K562 (cell line): Measurements from ENCODE around the gene ITGB6. TPM values are rescaled to one million over a fixed set of nuclear protein-coding genes. Genes with fewer than 3 reads are reported as not detected.

ENCODE experiments used
- ATAC-seq: fragments of 200-7000 bp; cut with Tn5 transposase; 3 replicates; pipeline ENCODE4 v1.9.1; 2020; ENCODE audit warnings: moderate library complexity
- BruUV-seq: library from RNA; stranded (reverse); fragments of 400-500 nt; replicated peaks from 2 replicates; lab custom pipeline; 2021; lab: Mats Ljungman, UMichigan
- CTCF ChIA-PET: fragments of 300-600 bp; formaldehyde crosslinking; extraction: SDS; loops from one replicate; lab custom pipeline; 2021; ENCODE audit warnings: low intra/inter-chr PET ratio; lab: Yijun Ruan, JAX
- POLR2A ChIA-PET: fragments of 300-600, 350-650 bp; sonication (Branson Sonifier 250); formaldehyde crosslinking; extraction: SDS; loops from one replicate; lab custom pipeline; 2021; ENCODE audit warnings: antibody characterized with exemption, inconsistent platforms; lab: Yijun Ruan, JAX
- DNase-seq, 4 experiments: peaks; one replicate each; pipeline versions ENCODE4 v3.0.0 to v3.0.0-alpha.2; 2011 to 2018; ENCODE audit warnings: low spot score in 3 of 4, mixed read lengths in 3 of 4; ENCODE audit errors: extremely low read depth in 1 of 4
- FAIRE-seq: peaks from 2 replicates; lab custom pipeline; 2011; peaks lifted over from hg19 to GRCh38; lab: Jason Lieb, UNC
- H2AFZ ChIP-seq: 2 replicates; pipeline ENCODE4 v1.6.0; 2011; ENCODE audit warnings: low read depth, low read length, control low read depth, inconsistent platforms
- H3K27ac ChIP-seq: fragments of 200-600 bp; 3 replicates; pipeline ENCODE4 v1.8.0; 2011; ENCODE audit warnings: low read depth, mild to moderate bottlenecking, control low read depth, inconsistent platforms, low read length, moderate library complexity, mixed read lengths; ENCODE audit errors: extremely low read depth
- H3K27me3 ChIP-seq, 2 experiments: fragments of 300-600 bp in 1 of 2; 2 replicates in 1 of 2; 3 replicates in 1 of 2; pipeline versions ENCODE4 v1.6.0 to v1.8.0; 2011; ENCODE audit warnings: inconsistent platforms in 2 of 2, low read length in 2 of 2, mild to moderate bottlenecking in 1 of 2, mixed read lengths in 1 of 2, moderate library complexity in 1 of 2; ENCODE audit not compliant: control insufficient read depth in 2 of 2, insufficient read depth in 2 of 2
- H3K36me3 ChIP-seq: fragments of 300-600 bp; 3 replicates; pipeline ENCODE4 v1.8.0; 2011; ENCODE audit warnings: mild to moderate bottlenecking, low read length, inconsistent platforms; ENCODE audit not compliant: control insufficient read depth, insufficient read depth
- H3K4me1 ChIP-seq, 2 experiments: fragments of 200-600 bp in 1 of 2; replicated peaks in 1 of 2; 2 replicates in 1 of 2; 3 replicates in 1 of 2; pipeline versions ENCODE4 v1.5.1 to v1.8.0; 2011; ENCODE audit warnings: inconsistent platforms in 2 of 2, low read length in 2 of 2, mild to moderate bottlenecking in 1 of 2, mixed read lengths in 1 of 2, moderate library complexity in 1 of 2; ENCODE audit not compliant: control insufficient read depth in 2 of 2, insufficient read depth in 2 of 2
- H3K4me2 ChIP-seq: 2 replicates; pipeline ENCODE4 v1.6.1; 2011; ENCODE audit warnings: low read length, control low read depth, inconsistent platforms, mixed read lengths; ENCODE audit not compliant: insufficient read depth
- H3K4me3 ChIP-seq: fragments of 200-600 bp; sonication (generic), shearing (Covaris generic); 2 replicates; pipeline ENCODE4 v1.5.1; 2016; ENCODE audit warnings: control low read depth, inconsistent platforms
- H3K79me2 ChIP-seq: fragments of 200-600 bp; 3 replicates; pipeline ENCODE4 v1.8.0; 2011; ENCODE audit warnings: low read length, inconsistent platforms; ENCODE audit not compliant: control insufficient read depth, insufficient read depth
- H3K9ac ChIP-seq, 2 experiments: 2 replicates each; pipeline versions ENCODE4 v1.6.0 to v1.6.1; 2011; ENCODE audit warnings: low read depth in 2 of 2, low read length in 2 of 2, control low read depth in 1 of 2, inconsistent platforms in 1 of 2, mild to moderate bottlenecking in 1 of 2, mixed read lengths in 1 of 2; ENCODE audit not compliant: insufficient read depth in 1 of 2
- H3K9me1 ChIP-seq: one replicate; pipeline ENCODE4 v1.6.0; 2011; ENCODE audit warnings: inconsistent platforms, mild to moderate bottlenecking, low read length, moderate library complexity; ENCODE audit not compliant: control insufficient read depth, insufficient read depth
- H3K9me3 ChIP-seq: replicated peaks from 2 replicates; pipeline ENCODE4 v1.5.1; 2011; ENCODE audit warnings: low read depth, low read length, inconsistent platforms; ENCODE audit not compliant: control insufficient read depth, insufficient read depth
- H4K20me1 ChIP-seq: replicated peaks from 2 replicates; pipeline ENCODE4 v1.6.1; 2011; ENCODE audit warnings: low read length, inconsistent platforms, mixed read lengths; ENCODE audit not compliant: control insufficient read depth, insufficient read depth
- CHCHD3 ChIP-seq: fragments of 250-450 bp; sonication (Bioruptor Pico); IDR thresholded peaks from 2 replicates; pipeline ENCODE4 v2.1.2; 2022; ENCODE audit warnings: mild to moderate bottlenecking
- GABPB2 ChIP-seq: fragments of 250-450 bp; sonication (Bioruptor Pico); conservative IDR thresholded peaks from 2 replicates; pipeline ENCODE4 v1.5.1; 2021; ENCODE audit warnings: mild to moderate bottlenecking
- MYBL2 ChIP-seq, 2 experiments: fragments of 450-650 bp in 1 of 2; sonication (generic) in 1 of 2; formaldehyde crosslinking in 1 of 2; IDR thresholded peaks; 2 replicates each; pipeline versions ENCODE4 v1.6.1 to v1.8.1; 2017 to 2022; ENCODE audit warnings: borderline replicate concordance in 1 of 2, inconsistent platforms in 1 of 2, low read depth in 1 of 2, mild to moderate bottlenecking in 1 of 2, missing genetic modification reagents in 1 of 2, moderate library complexity in 1 of 2
- MYC ChIP-seq, 2 experiments: fragments of 250-450 bp in 1 of 2; sonication (Bioruptor Pico) in 1 of 2; IDR thresholded peaks; 2 replicates each; pipeline versions ENCODE4 v1.5.1 to v1.6.1; 2012 to 2021; ENCODE audit warnings: low read depth in 2 of 2, borderline replicate concordance in 1 of 2, improper control_type of control experiment in 1 of 2, low read length in 1 of 2, mild to moderate bottlenecking in 1 of 2, moderate library complexity in 1 of 2
- NFIC ChIP-seq: fragments of 450-650 bp; IDR thresholded peaks from 2 replicates; pipeline ENCODE4 v1.6.1; 2017; ENCODE audit warnings: mild to moderate bottlenecking, inconsistent platforms
- XRCC4 ChIP-seq: IDR thresholded peaks from one replicate; pipeline ENCODE4 v1.6.1; 2011; ENCODE audit not compliant: insufficient read depth, insufficient read length; ENCODE audit errors: extremely low read depth
- ZNF57 ChIP-seq: fragments of 450-650 bp; formaldehyde crosslinking; IDR thresholded peaks from 2 replicates; pipeline ENCODE4 v1.4.0; 2020; ENCODE audit warnings: mild to moderate bottlenecking, moderate library complexity
- ZNF707 ChIP-seq: fragments of 250-450 bp; sonication (Bioruptor Pico); conservative IDR thresholded peaks from 2 replicates; pipeline ENCODE4 v1.8.0; 2022; ENCODE audit warnings: inconsistent platforms, mild to moderate bottlenecking, moderate library complexity
- WGBS: fragments of 100-300 bp; shearing (Covaris generic); methylation state at CpG from one replicate; pipeline ENCODE4 v1.1.6; 2016; ENCODE audit warnings: low coverage, mixed read lengths; ENCODE audit not compliant: insufficient coverage; ENCODE audit errors: missing lambda C conversion rate; 5-methylcytosine and 5-hydroxymethylcytosine counted together
- in situ Hi-C: fragments of 300-500 bp; cut with MboI; formaldehyde crosslinking; loops from 4 replicates; pipeline ENCODE4 v1.15.0; 2018; ENCODE audit warnings: inconsistent platforms, mixed read lengths
- intact Hi-C: fragments of 100-400 bp; cut with micrococcal nuclease; formaldehyde crosslinking; loops from 2 replicates; pipeline ENCODE4 v1.14.2; 2022
- polyA plus RNA-seq, 8 experiments: library from polyadenylated mRNA; depleted of rRNA in 4 of 8; stranded (reverse) in 5 of 8; unstranded in 3 of 8; fragments of >200 nt; fragmentation: Nextera tagmentation in 2 of 8; fragmentation: Illumina TruSeq in 1 of 8; extraction: Ambion mirVana in 2 of 8; extraction: Trizol in 1 of 8; gene quantifications; 2 replicates each; pipeline versions ENCODE4 v1.2.1 to v1.2.3, GENCODE V29; 2011 to 2014; ENCODE audit warnings: inconsistent platforms in 1 of 8, missing spikeins in 1 of 8
- total RNA-seq, 7 experiments: library from RNA; depleted of rRNA in 6 of 7; stranded (reverse); fragments of >200 nt in 6 of 7; fragmentation: Illumina TruSeq in 2 of 7; extraction: Trizol in 2 of 7; gene quantifications; 2 replicates each; pipeline versions ENCODE4 v1.2.1 to v1.2.3, GENCODE V29; 2011 to 2021; ENCODE audit warnings: low replicate concordance in 1 of 7

The ITGB6 gene
- total and polyA plus RNA-seq, 9 of the 15 experiments (the other 6 are each of a cell fraction or from before 2014, with no cell fraction given), result 0.18 TPM; not detected in 8

GRCh38 chr2:160241251-160242137 is 41.4 kb upstream of the ITGB6 start:
- Histone ChIP-seq H3K27ac (no peak overlapping the region), H2AFZ (no peak overlapping the region), H3K9me3 (no peaks in the 10 kb centered on the region), H3K36me3 (no peaks in the 10 kb centered on the region), H3K9ac (no peak overlapping the region), H3K9me1 (no peaks in the 10 kb centered on the region), H3K27me3 (no peaks in the 10 kb centered on the region), H3K4me1 (no peaks in the 10 kb centered on the region), H3K79me2 (no peaks in the 10 kb centered on the region), H4K20me1 (no peaks in the 10 kb centered on the region; the same call in 1 of the 2 replicates), H3K4me2 (no peak overlapping the region), H3K4me3 (no peak overlapping the region)
- intact Hi-C loops, result no loop called here
- in situ Hi-C loops, result no loop called here
- ATAC-seq (no peak), FAIRE-seq (no peak)
- no TSS peak for BruUV-seq
- CTCF ChIA-PET, result no interaction called here
- WGBS, result 4% methylated on average over 4 of the region's 4 CpGs
- TF ChIP-seq CHCHD3 (CRISPR knock-in tag), result no peak
- peak; percentile 41; the same call in 1 of the 2 replicates for TF ChIP-seq NFIC
- TF ChIP-seq, all 486 proteins: peak for 1
- DNase-seq, result no peak
- POLR2A ChIA-PET, result interaction anchor here (0.7 kb wide), 2 partner anchors 7 to 695 kb away, joined by 3 to 4 read pairs; no protein-coding TSS in a partner anchor

GRCh38 chr2:160239436-160239835 is 39.4 kb upstream of the ITGB6 start:
- Histone ChIP-seq H3K36me3 (no peaks in the 10 kb centered on the region), H3K4me2 (no peak overlapping the region), H3K9ac (no peak overlapping the region), H3K79me2 (no peaks in the 10 kb centered on the region), H3K9me3 (no peaks in the 10 kb centered on the region), H3K9me1 (no peaks in the 10 kb centered on the region), H3K4me1 (no peaks in the 10 kb centered on the region), H2AFZ (no peak overlapping the region), H4K20me1 (no peaks in the 10 kb centered on the region), H3K27me3 (no peaks in the 10 kb centered on the region), H3K27ac (no peak overlapping the region), H3K4me3 (no peak overlapping the region)
- POLR2A ChIA-PET, result no interaction called here
- no peak for DNase-seq
- WGBS, result 0% methylated on average over 5 of the region's 5 CpGs
- ATAC-seq, result no peak
- intact Hi-C loops (no loop called here), in situ Hi-C loops (no loop called here)
- CTCF ChIA-PET, result no interaction called here
- no TSS peak for BruUV-seq
- no peak for FAIRE-seq
- TF ChIP-seq GABPB2, result no peak
- TF ChIP-seq MYBL2 (IDR thresholded peaks at IDR 0.05; ENCODE audit: low read depth), result no peak
- no peak for TF ChIP-seq MYBL2 (CRISPR knock-in tag; IDR thresholded peaks at IDR 0.05; ENCODE audit: borderline replicate concordance)
- TF ChIP-seq XRCC4, result no peak
- no peak for TF ChIP-seq MYC (IDR thresholded peaks at IDR 0.05; ENCODE audit: low read depth, low read length)
- TF ChIP-seq MYC (CRISPR knock-in tag; IDR thresholded peaks at IDR 0.05; ENCODE audit: borderline replicate concordance, low read depth), result no peak
- TF ChIP-seq ZNF57 (CRISPR knock-in tag), result no peak
- no peak for TF ChIP-seq ZNF707 (CRISPR knock-in tag)
